GM12878 (cell line): Measurements from ENCODE around the gene TUBA4B. TPM values are rescaled to one million over a fixed set of nuclear protein-coding genes. Genes with fewer than 3 reads are reported as not detected.

ENCODE experiments used
- ATAC-seq: fragments of 200-7000 bp; cut with Tn5 transposase; 3 replicates; pipeline ENCODE4 v1.9.1; 2020; ENCODE audit warnings: mild to moderate bottlenecking, moderate library complexity
- BruUV-seq: library from RNA; stranded (reverse); fragments of 400-500 nt; replicated peaks from 2 replicates; lab custom pipeline; 2021; lab: Mats Ljungman, UMichigan
- CTCF ChIA-PET: fragments of 300-600 bp; sonication (Branson Sonifier 250); formaldehyde crosslinking; extraction: SDS; loops from one replicate; lab custom pipeline; 2021; ENCODE audit warnings: inconsistent platforms; lab: Yijun Ruan, JAX
- POLR2A ChIA-PET: fragments of 350-600 bp; formaldehyde crosslinking; extraction: SDS; loops from one replicate; lab custom pipeline; 2021; ENCODE audit warnings: inconsistent platforms; lab: Charles Lee
- RAD21 ChIA-PET: fragments of 300-600 bp; sonication (Branson Sonifier 250); formaldehyde crosslinking; loops from one replicate; lab custom pipeline; 2023; ENCODE audit warnings: antibody characterized with exemption; ENCODE audit not compliant: unreplicated experiment; lab: Charles Lee
- SMC1A ChIA-PET: fragments of 300-600 bp; sonication (Branson Sonifier 250); formaldehyde crosslinking; loops from one replicate; lab custom pipeline; 2023; ENCODE audit not compliant: unreplicated experiment, uncharacterized antibody; lab: Charles Lee
- DNase-seq: peaks from one replicate; pipeline ENCODE4 v3.0.0-alpha.2; 2011; ENCODE audit warnings: low read depth, low spot score
- FAIRE-seq: peaks from 3 replicates; lab custom pipeline; 2011; peaks lifted over from hg19 to GRCh38; lab: Jason Lieb, UNC
- H2AFZ ChIP-seq: 2 replicates; pipeline ENCODE4 v1.6.0; 2011; ENCODE audit warnings: low read depth, low read length, control low read depth; ENCODE audit not compliant: control insufficient read depth
- H3K27ac ChIP-seq: 2 replicates; pipeline ENCODE4 v1.5.1; 2011; ENCODE audit warnings: control low read depth; ENCODE audit not compliant: control insufficient read depth, insufficient read depth
- H3K27me3 ChIP-seq, 2 experiments: replicated peaks in 1 of 2; 2 replicates each; pipeline versions ENCODE4 v1.6.0 to v1.6.1; 2011; ENCODE audit warnings: low read length in 1 of 2; ENCODE audit not compliant: control insufficient read depth in 2 of 2, insufficient read depth in 2 of 2
- H3K36me3 ChIP-seq, 2 experiments: 2 replicates each; pipeline ENCODE4 v1.5.1; 2011; ENCODE audit warnings: low read length in 1 of 2; ENCODE audit not compliant: control insufficient read depth in 2 of 2, insufficient read depth in 2 of 2
- H3K4me1 ChIP-seq: 2 replicates; pipeline ENCODE4 v1.6.1; 2011; ENCODE audit warnings: mild to moderate bottlenecking, low read length, moderate library complexity, mixed read lengths; ENCODE audit not compliant: control insufficient read depth, insufficient read depth
- H3K4me2 ChIP-seq: 2 replicates; pipeline ENCODE4 v1.6.0; 2011; ENCODE audit warnings: control low read depth; ENCODE audit not compliant: control insufficient read depth, insufficient read depth
- H3K4me3 ChIP-seq: fragments of 200-600 bp; sonication (generic); 2 replicates; pipeline ENCODE4 v1.5.1; 2016
- H3K79me2 ChIP-seq: 2 replicates; pipeline ENCODE4 v1.6.0; 2011; ENCODE audit warnings: low read length; ENCODE audit not compliant: control insufficient read depth, insufficient read depth
- H3K9ac ChIP-seq: 2 replicates; pipeline ENCODE4 v1.8.0; 2011; ENCODE audit warnings: low read length, control low read depth, mixed read lengths; ENCODE audit not compliant: control insufficient read depth, insufficient read depth
- H3K9me3 ChIP-seq: replicated peaks from 3 replicates; pipeline ENCODE4 v1.5.1; 2011; ENCODE audit warnings: mild to moderate bottlenecking, low read length; ENCODE audit not compliant: control insufficient read depth, insufficient read depth
- H4K20me1 ChIP-seq: 2 replicates; pipeline ENCODE4 v1.6.0; 2011; ENCODE audit not compliant: control insufficient read depth, insufficient read depth
- E4F1 ChIP-seq: fragments of 450-650 bp; IDR thresholded peaks from 2 replicates; pipeline ENCODE4 v1.6.1; 2018; ENCODE audit warnings: borderline replicate concordance, mild to moderate bottlenecking; ENCODE audit not compliant: partially characterized antibody
- FOS ChIP-seq: IDR thresholded peaks from 3 replicates; pipeline ENCODE4 v1.6.1; 2011; ENCODE audit warnings: borderline replicate concordance; ENCODE audit not compliant: insufficient read length; ENCODE audit errors: extremely low read depth
- GABPA ChIP-seq: IDR thresholded peaks from 2 replicates; pipeline ENCODE4 v1.6.1; 2014; ENCODE audit warnings: antibody characterized with exemption, low read depth, mild to moderate bottlenecking, inconsistent platforms
- KLF5 ChIP-seq: fragments of 450-650 bp; IDR thresholded peaks from 2 replicates; pipeline ENCODE4 v1.6.1; 2014; ENCODE audit warnings: mild to moderate bottlenecking; ENCODE audit not compliant: partially characterized antibody
- MYB ChIP-seq: fragments of 150-350 bp; IDR thresholded peaks from 2 replicates; pipeline ENCODE4 v1.6.1; 2014; ENCODE audit warnings: mild to moderate bottlenecking, low read depth, low read length, borderline replicate concordance
- NFYA ChIP-seq: IDR thresholded peaks from 2 replicates; pipeline ENCODE4 v1.6.1; 2011; ENCODE audit warnings: low read depth, mild to moderate bottlenecking, low read length, improper control_type of control experiment, borderline replicate concordance
- PAX8 ChIP-seq: fragments of 450-650 bp; IDR thresholded peaks from 2 replicates; pipeline ENCODE4 v1.6.1; 2017; ENCODE audit warnings: mild to moderate bottlenecking, moderate library complexity
- RBBP5 ChIP-seq: fragments of 200-600 bp; sonication (generic); conservative IDR thresholded peaks from 2 replicates; pipeline ENCODE4 v1.6.1; 2016
- SMARCA5 ChIP-seq: fragments of 450-650 bp; IDR thresholded peaks from 2 replicates; pipeline ENCODE4 v1.6.1; 2017; ENCODE audit warnings: mild to moderate bottlenecking
- SMC3 ChIP-seq: IDR thresholded peaks from 2 replicates; pipeline ENCODE4 v1.6.1; 2011; ENCODE audit warnings: low read length, improper control_type of control experiment, borderline replicate concordance
- SPI1 ChIP-seq: IDR thresholded peaks from 2 replicates; pipeline ENCODE4 v1.6.1; 2011; ENCODE audit warnings: low read depth, mild to moderate bottlenecking, low read length, moderate library complexity, borderline replicate concordance; ENCODE audit not compliant: insufficient read depth
- TCF3 ChIP-seq: IDR thresholded peaks from 2 replicates; pipeline ENCODE4 v1.6.1; 2012; ENCODE audit warnings: low read depth, mild to moderate bottlenecking, low read length, borderline replicate concordance; ENCODE audit not compliant: insufficient read depth
- ZBTB33 ChIP-seq: fragments of 450-650 bp; IDR thresholded peaks from 2 replicates; pipeline ENCODE4 v1.6.1; 2017; ENCODE audit warnings: mild to moderate bottlenecking
- ZSCAN29 ChIP-seq: fragments of 450-650 bp; IDR thresholded peaks from 2 replicates; pipeline ENCODE4 v1.6.1; 2017; ENCODE audit warnings: mild to moderate bottlenecking, moderate library complexity
- WGBS: methylation state at CpG from one replicate; pipeline ENCODE4 v1.1.6; 2016; ENCODE audit warnings: low lambda C conversion rate; ENCODE audit not compliant: insufficient replicate concordance, insufficient coverage; ENCODE audit errors: missing lambda C conversion rate; 5-methylcytosine and 5-hydroxymethylcytosine counted together
- in situ Hi-C: fragments of 300-500 bp; cut with MboI; formaldehyde crosslinking; loops from 9 replicates; pipeline ENCODE4 v1.14.3; 2018; ENCODE audit warnings: mixed read lengths
- intact Hi-C: fragments of 100-400 bp; cut with micrococcal nuclease; formaldehyde crosslinking; loops from one replicate; pipeline ENCODE4 v1.14.2; 2022; ENCODE audit not compliant: unreplicated experiment
- polyA plus RNA-seq, 11 experiments: library from polyadenylated mRNA; depleted of rRNA in 4 of 11; unstranded in 6 of 11; stranded (reverse) in 5 of 11; fragments of >200 nt; fragmentation: Nextera tagmentation in 4 of 11; fragmentation: Illumina TruSeq in 1 of 11; extraction: Ambion mirVana in 4 of 11; extraction: Trizol in 1 of 11; gene quantifications; 1 replicate in 1 of 11; 2 replicates in 10 of 11; pipeline versions ENCODE4 v1.2.1 to v1.2.3, GENCODE V29; 2011 to 2016; ENCODE audit warnings: inconsistent platforms in 2 of 11, missing spikeins in 2 of 11, low read depth in 1 of 11
- total RNA-seq, 4 experiments: library from RNA; depleted of rRNA in 3 of 4; stranded (reverse); fragments of >200 nt in 3 of 4; fragmentation: Illumina TruSeq in 1 of 4; extraction: Trizol in 1 of 4; gene quantifications; 2 replicates each; pipeline versions ENCODE4 v1.2.1 to v1.2.3, GENCODE V29; 2013 to 2021

TUBA4B gene
- total and polyA plus RNA-seq, 10 of the 15 experiments (the other 5 are each of a cell fraction or from before 2014, with no cell fraction given): 0.07 TPM; not detected in 9

- H3K9ac ChIP-seq: no peak overlapping the region
- intact Hi-C loops: no loop called here
- H3K27ac ChIP-seq: no peak overlapping the region
- H3K9me3 ChIP-seq: no peaks in the 10 kb centered on the region
- ChIA-PET SMC1A (interaction anchor here (2.1 kb wide), 1 partner anchor 11 kb away, joined by 5 read pairs; no protein-coding TSS in a partner anchor), POLR2A (interaction anchor here (0.6 kb wide), 1 partner anchor 12 kb away, joined by 3 read pairs; the partner anchor contains the start of gene DNAJB2), RAD21 (interaction anchor here (0.8 kb wide), 1 partner anchor 10 kb away, joined by 5 read pairs; no protein-coding TSS in a partner anchor), CTCF (interaction anchor here (1.6 to 2.1 kb wide), 2 partner anchors 10 to 28 kb away, joined by 6 to 9 read pairs; no protein-coding TSS in a partner anchor)
- in situ Hi-C loops: no loop called here
- no peaks in the 10 kb centered on the region for H3K27me3 ChIP-seq
- BruUV-seq: no TSS peak
- DNase-seq (no peak), ATAC-seq (no peak), FAIRE-seq (no peak)
- no peak overlapping the region for H2AFZ ChIP-seq
- H4K20me1 ChIP-seq: no peaks in the 10 kb centered on the region
- H3K36me3 ChIP-seq: no peaks in the 10 kb centered on the region
- WGBS: 0% methylated on average over 1 of the region's 1 CpG
- no peak overlapping the region for H3K4me3 ChIP-seq
- TF ChIP-seq SMC3: no peak
- H3K4me2 ChIP-seq: no peak overlapping the region
- no peaks in the 10 kb centered on the region for H3K4me1 ChIP-seq
- H3K79me2 ChIP-seq: no peaks in the 10 kb centered on the region
Observed at GRCh38 chr2:219266886-219267285, 13.8 kb downstream of the TUBA4B start.

- Histone ChIP-seq H3K27ac (no peak overlapping the region), H2AFZ (no peak overlapping the region), H3K9ac (no peak overlapping the region), H3K27me3 (no peaks in the 10 kb centered on the region), H3K4me2 (no peak overlapping the region), H3K79me2 (no peaks in the 10 kb centered on the region), H3K9me3 (no peaks in the 10 kb centered on the region), H3K4me1 (no peaks in the 10 kb centered on the region), H3K4me3 (no peak overlapping the region), H4K20me1 (no peaks in the 10 kb centered on the region), H3K36me3 (no peaks in the 10 kb centered on the region)
- ChIA-PET RAD21 (no interaction called here), POLR2A (interaction anchor here (0.8 kb wide), 1 partner anchor 23 kb away, joined by 3 read pairs; the partner anchor contains the start of genes GLB1L and STK16), SMC1A (interaction anchor here (1.8 kb wide), 1 partner anchor 23 kb away, joined by 6 read pairs; the partner anchor contains the start of genes GLB1L and STK16), CTCF (no interaction called here)
- no TSS peak for BruUV-seq
- 35% methylated on average over 2 of the region's 2 CpGs for WGBS
- FAIRE-seq (no peak), ATAC-seq (no peak), DNase-seq (no peak)
- intact Hi-C loops: no loop called here
- in situ Hi-C loops: no loop called here
- TF ChIP-seq NFYA (no peak), TCF3 (no peak), MYB (no peak), GABPA (no peak), ZBTB33 (no peak), KLF5 (no peak), PAX8 (no peak), E4F1 (no peak), SMARCA5 (no peak), RBBP5 (no peak), ZSCAN29 (no peak), FOS (no peak), SMC3 (no peak), SPI1 (no peak)
Observed at GRCh38 chr2:219268294-219268693, 15.3 kb downstream of the TUBA4B start.
